B cell (primary cell): ENCODE measurements around the gene PLA2G1B.

Source experiments
- EZH2 ChIP-seq: IDR thresholded peaks from 2 replicates; pipeline ENCODE4 v1.6.1; 2012; ENCODE audit warnings: borderline replicate concordance, low read depth, mild to moderate bottlenecking, moderate library complexity, low read length; ENCODE audit not compliant: insufficient read depth, poor library complexity, severe bottlenecking
- TF ChIP-seq, protein P1 (sequence below): fragments of 200-600 bp; IDR thresholded peaks from one replicate; pipeline ENCODE4 v1.8.0; 2022; ENCODE audit warnings: antibody characterized with exemption, mild to moderate bottlenecking

DNA sequence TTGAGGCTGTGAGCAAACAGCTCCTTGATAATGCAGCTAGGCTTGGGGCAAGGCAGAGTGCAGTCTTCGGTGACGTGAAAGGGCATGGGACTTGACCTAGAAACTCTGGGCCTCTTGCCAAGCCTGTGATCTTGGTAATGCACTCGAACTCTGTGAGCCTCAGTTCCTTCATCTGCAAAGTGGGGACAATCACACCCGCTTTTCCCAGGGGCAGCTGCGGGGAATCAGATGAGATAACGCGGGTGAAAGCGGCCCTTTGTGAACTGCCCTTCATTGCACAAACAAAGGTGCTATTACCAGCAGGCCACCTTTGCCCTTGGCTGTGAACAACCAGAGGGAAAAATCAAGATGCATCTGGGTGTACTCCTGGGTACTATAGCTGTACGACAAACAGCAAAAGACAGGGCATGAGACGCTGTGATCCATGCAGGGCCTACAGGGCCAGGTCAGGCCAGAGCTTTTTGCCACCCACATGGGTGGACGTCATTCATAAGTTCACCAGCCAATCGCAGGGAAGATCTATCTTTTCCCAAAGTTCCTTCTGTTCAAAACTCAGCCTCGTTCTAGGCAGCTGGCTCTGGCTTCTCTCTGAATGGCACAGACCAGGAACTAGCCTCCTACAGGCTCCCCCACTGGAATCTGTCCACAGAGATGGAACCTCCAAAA lies 38.2 kb upstream of the PLA2G1B start:
- TF ChIP-seq, protein P1, sequence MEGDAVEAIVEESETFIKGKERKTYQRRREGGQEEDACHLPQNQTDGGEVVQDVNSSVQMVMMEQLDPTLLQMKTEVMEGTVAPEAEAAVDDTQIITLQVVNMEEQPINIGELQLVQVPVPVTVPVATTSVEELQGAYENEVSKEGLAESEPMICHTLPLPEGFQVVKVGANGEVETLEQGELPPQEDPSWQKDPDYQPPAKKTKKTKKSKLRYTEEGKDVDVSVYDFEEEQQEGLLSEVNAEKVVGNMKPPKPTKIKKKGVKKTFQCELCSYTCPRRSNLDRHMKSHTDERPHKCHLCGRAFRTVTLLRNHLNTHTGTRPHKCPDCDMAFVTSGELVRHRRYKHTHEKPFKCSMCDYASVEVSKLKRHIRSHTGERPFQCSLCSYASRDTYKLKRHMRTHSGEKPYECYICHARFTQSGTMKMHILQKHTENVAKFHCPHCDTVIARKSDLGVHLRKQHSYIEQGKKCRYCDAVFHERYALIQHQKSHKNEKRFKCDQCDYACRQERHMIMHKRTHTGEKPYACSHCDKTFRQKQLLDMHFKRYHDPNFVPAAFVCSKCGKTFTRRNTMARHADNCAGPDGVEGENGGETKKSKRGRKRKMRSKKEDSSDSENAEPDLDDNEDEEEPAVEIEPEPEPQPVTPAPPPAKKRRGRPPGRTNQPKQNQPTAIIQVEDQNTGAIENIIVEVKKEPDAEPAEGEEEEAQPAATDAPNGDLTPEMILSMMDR: no peak
- TF ChIP-seq EZH2: no peak
